Stimulated activated CD4-positive, alpha-beta T cell treated with anti-CD3 and anti-CD28 coated beads, Interleukin-4, amount 100 ng/mL, for 48 hours (primary cell): Measurements from ENCODE around the gene LYPD1.
"Not testable (repeated sequence)": the region's sequence is repeated elsewhere in the genome, so short reads cannot be mapped to it uniquely, and the experiment has no call there.

Experiments used
- DNase-seq, 2 donors: peaks; one replicate each; pipeline ENCODE4 v3.0.0-alpha.2; 2020; ENCODE audit warnings: low read depth in 2 of 2

The LYPD1 gene

GRCh38 chr2:132669908-132670495, at the start of gene LYPD1:
Gene LYPD1 (minus strand): TSS chr2:132670205. CDS start chr2:132669932, 273 bp downstream.
- DNase-seq, result no peak

- DNase-seq, result no peak
Measured at GRCh38 chr2:132719480-132719879, 49.5 kb upstream of the LYPD1 start.

- no peak for DNase-seq
Measured at GRCh38 chr2:132716954-132717353, 46.9 kb upstream of the LYPD1 start.

- no peak for DNase-seq
Measured at GRCh38 chr2:132715386-132716351, 45.7 kb upstream of the LYPD1 start.

GRCh38 chr2:132703396-132703795, 33.4 kb upstream of the LYPD1 start:
- DNase-seq, result no peak

- no peak for DNase-seq
Measured at GRCh38 chr2:132701810-132702209, 31.8 kb upstream of the LYPD1 start.

- not testable (repeated sequence) for DNase-seq
Measured at GRCh38 chr2:132699802-132700201, 29.8 kb upstream of the LYPD1 start.

GRCh38 chr2:132698347-132698746, 28.3 kb upstream of the LYPD1 start:
- DNase-seq, result not testable (repeated sequence)

- DNase-seq, result no peak
Measured at GRCh38 chr2:132697556-132698205, 27.7 kb upstream of the LYPD1 start.

GRCh38 chr2:132692816-132693215, 22.8 kb upstream of the LYPD1 start:
- DNase-seq, result no peak

- DNase-seq, result no peak
Measured at GRCh38 chr2:132691556-132691955, 21.6 kb upstream of the LYPD1 start.

GRCh38 chr2:132690664-132691303, 20.8 kb upstream of the LYPD1 start:
- DNase-seq, result no peak

- no peak for DNase-seq
Measured at GRCh38 chr2:132681766-132682165, 11.8 kb upstream of the LYPD1 start.

- DNase-seq, result no peak
Measured at GRCh38 chr2:132680544-132680943, 10.5 kb upstream of the LYPD1 start.

- no peak for DNase-seq
Measured at GRCh38 chr2:132678483-132678882, 8.5 kb upstream of the LYPD1 start.

- no peak for DNase-seq
Measured at GRCh38 chr2:132677661-132678060, 7.7 kb upstream of the LYPD1 start.

GRCh38 chr2:132676999-132677398, 7.0 kb upstream of the LYPD1 start:
- no peak for DNase-seq

- DNase-seq, result no peak
Measured at GRCh38 chr2:132671151-132671835, 1.3 kb upstream of the LYPD1 start.

GRCh38 chr2:132670496-132671150, 618 bp upstream of the LYPD1 start:
- DNase-seq, result no peak

GRCh38 chr2:132668987-132669907, 758 bp downstream of the LYPD1 start:
- no peak for DNase-seq
